ENCODE data around the gene TXNRD3.
"Not testable (repeated sequence)": the region's sequence is repeated elsewhere in the genome, so short reads cannot be mapped to it uniquely, and the experiment has no call there.

The TXNRD3 gene

DNA sequence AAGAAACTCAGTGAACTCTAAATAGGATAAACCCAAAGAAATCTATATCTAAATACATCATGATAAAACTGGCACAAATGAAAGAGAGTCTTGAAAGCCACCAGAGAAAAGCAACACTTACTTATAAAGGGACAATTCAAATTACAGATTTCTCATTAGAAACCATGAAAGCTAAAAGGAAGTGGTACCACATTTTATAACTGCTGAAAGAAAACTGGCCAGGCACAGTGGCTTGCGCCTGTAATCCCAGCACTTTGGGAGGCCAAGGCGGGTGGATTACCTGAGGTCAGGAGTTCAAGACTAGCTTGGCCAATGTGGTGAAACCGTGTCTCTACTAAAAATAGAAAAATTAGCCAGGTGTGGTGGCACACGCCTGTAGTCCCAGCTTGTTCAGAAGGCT lies 59.4 kb downstream of the TXNRD3 start:
- not testable (repeated sequence) for DNase-seq (ENCODE audit: low read depth, low spot score)

GRCh38 chr3:126591515-126591914 lies 63.4 kb downstream of the TXNRD3 start:
- DNase-seq (ENCODE audit: low read depth, low spot score): not testable (repeated sequence)

DNA sequence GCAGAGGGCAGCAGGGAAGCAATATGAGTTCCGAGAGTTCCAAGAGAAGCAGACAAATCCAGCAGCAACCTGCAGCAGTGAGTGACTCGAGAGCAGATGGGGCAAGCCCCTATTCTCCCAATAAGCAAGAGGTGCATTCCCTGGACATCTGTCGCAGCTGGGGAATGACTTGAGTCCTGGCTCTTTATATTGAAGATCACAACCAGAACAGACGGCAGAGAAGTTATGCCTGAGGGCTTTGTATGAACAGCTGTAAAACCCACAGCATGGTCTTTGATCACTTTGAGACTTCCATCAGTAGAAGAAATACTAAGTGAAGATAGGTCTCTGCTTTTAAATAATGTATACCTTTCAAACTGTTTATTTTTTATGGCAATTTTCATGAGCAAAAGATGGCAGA lies 72.6 kb downstream of the TXNRD3 start:
- no peak for DNase-seq (ENCODE audit: low read depth, low spot score)

DNA sequence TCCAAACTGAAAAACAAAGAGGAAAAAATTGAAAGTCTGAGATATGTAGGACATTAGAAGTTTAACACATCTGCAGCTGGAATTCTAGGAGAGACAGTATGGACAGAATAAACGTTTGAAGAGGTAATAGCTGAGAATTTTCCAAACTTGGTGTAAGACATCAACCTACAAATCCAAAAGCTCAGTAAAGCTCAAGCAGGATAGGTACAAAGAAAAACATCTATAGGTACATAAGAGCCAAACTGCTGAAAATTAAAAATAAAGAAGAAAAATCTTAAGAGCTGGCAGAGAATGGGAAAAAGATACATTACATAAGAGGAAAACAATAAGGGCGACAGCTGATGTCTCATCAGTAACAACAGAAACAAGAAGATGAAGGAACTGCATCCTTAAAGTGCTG lies 73.4 kb downstream of the TXNRD3 start:
- DNase-seq (ENCODE audit: low read depth, low spot score): no peak

- DNase-seq (ENCODE audit: low read depth, low spot score): no peak
Measured at GRCh38 chr3:126580746-126581145, 74.2 kb downstream of the TXNRD3 start.

DNA sequence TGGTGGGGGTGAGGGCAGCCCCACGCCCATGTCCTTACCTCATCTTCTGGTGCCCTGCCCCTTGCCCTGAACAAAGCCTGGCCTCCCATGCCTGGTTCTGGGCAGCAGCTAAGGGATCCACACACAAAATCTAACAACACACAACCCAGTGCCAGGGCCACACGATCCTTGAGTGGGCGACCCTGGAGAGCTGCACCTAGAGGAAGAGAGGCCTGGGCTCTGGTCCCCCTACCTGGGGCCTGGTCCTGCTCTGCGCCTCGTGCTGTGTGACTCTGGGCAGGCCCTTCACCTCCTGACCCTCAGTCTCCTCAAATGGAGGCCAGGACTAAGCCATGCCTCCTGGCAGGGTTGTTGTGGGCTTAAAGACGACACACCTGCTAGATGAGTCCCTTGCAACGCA lies 76.2 kb downstream of the TXNRD3 start:
- DNase-seq (ENCODE audit: low read depth, low spot score): no peak

DNA sequence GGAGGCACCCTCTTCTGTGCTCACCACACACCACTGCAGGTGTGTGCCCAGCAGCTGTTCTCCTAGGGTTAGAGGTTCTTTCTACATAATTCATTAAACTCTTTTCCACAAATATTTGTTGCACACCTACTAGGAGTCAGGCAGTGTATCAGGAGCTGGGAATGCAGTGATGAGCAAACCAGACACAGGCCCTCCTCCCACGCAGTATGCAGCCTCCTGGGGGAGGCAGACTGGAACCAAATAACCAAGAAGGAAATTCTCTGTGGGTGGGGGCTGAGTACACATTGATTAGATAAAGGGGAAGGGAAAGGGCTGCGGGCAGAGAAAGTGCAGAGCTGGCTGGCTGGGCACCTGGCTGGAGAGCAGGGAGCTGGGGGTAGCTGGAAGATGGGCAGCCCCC lies 77.7 kb downstream of the TXNRD3 start:
- no peak for DNase-seq (ENCODE audit: low read depth, low spot score)

DNA sequence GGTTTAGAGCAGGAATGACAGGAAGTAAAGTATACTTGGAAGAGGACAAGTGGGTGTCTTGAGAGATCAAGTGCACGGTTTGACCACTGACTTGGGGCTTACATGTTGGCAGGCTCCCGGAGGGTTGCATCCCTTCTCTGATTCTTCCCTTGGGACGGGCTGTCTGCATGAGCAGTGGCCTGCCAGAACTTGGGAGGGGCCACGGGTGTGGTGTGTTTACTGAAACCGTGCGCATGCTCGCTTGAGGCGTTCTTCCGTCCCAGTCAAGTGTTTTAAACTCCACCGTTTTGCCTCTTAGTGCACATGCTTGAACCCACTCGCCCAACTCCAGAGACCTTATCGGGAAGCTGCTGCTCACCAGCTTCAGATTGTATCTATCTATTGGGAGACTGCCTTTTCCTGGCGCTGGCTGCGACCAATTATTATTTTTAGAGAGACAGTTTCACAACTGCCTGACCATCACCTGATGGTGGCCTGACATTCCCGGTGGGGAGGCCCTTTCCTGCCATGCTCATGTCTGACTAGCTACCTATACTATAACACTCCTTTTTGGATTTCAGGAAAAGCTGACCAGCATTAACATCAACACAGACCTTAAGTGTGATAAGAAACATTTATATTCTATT lies 81.3 kb downstream of the TXNRD3 start:
- no peak for DNase-seq (ENCODE audit: low read depth, low spot score)

GRCh38 chr3:126571078-126571477 lies 83.8 kb downstream of the TXNRD3 start:
- DNase-seq (ENCODE audit: low read depth, low spot score): no peak

DNA sequence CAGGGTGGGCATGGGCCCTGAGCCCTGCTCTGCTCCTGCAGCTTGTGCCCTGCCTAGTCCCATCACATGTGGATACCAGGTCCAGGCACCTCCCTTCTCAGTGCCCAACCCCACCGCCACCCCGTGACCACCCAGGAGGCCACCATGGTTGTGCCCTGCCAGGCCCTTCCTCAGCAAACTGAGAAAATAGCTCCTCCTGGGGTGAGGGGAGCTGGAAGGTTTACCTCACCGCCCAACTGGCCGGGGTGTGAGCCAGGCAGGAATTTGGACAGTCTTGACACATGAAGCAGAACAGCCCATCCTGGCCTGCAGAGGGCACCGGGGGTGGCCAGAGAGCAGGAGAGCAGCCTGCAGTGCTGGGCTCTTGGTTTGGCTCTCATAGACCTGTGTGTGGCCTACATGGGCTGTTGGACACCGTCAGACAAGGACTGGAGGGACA lies 84.8 kb downstream of the TXNRD3 start:
- no peak for DNase-seq (ENCODE audit: low read depth, low spot score)

GRCh38 chr3:126569390-126569975 lies 85.4 kb downstream of the TXNRD3 start:
- no peak for DNase-seq (ENCODE audit: low read depth, low spot score)

GRCh38 chr3:126568776-126569342 lies 86.1 kb downstream of the TXNRD3 start:
- DNase-seq (ENCODE audit: low read depth, low spot score): no peak

- no peak for DNase-seq (ENCODE audit: low read depth, low spot score)
Measured at GRCh38 chr3:126567696-126568438, 87.1 kb downstream of the TXNRD3 start.

- no peak for DNase-seq (ENCODE audit: low read depth, low spot score)
Measured at GRCh38 chr3:126562737-126563276, 92.1 kb downstream of the TXNRD3 start.

DNA sequence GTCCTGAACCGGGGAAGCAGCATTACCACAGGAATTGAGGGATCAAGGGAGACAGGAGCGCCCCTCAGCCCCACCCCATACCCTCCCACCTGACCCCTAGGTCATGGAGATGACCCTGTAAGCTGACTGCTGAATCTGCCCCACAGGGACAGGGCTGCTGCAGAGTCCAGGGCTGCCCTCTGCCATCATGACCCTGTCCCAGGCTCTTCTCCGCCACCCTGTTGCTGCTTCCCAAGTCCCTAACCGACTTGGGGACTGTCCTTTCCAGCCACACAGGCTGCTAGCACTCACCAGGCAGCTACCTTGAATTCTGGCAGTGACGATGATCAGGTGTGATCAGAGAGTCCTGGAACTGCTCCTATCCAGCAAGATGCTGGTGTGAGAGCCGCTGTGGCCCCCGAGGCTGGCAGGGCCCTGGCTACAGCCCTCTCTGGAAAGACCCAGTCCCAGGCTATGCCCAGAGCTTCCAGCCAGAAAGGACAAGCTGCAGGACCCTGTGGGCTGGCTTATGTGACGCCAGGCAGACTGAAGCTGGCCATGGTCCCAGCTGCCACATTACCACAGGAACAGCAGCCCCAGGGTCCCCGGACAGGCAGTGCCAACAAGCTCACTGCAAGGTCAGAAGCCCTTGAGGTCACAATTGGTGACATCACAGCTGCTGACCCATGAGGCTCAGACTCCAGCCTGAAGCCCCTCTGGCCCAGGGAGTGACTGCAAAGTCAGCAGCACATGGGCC lies 96.4 kb downstream of the TXNRD3 start, which contains the start of gene C3orf22:
TSS of gene C3orf22 (minus strand) at position 597 of the 736 bp plus-strand sequence. CDS start 5,542 bp downstream, outside the sequence.
- DNase-seq (ENCODE audit: low read depth, low spot score): no peak

DNA sequence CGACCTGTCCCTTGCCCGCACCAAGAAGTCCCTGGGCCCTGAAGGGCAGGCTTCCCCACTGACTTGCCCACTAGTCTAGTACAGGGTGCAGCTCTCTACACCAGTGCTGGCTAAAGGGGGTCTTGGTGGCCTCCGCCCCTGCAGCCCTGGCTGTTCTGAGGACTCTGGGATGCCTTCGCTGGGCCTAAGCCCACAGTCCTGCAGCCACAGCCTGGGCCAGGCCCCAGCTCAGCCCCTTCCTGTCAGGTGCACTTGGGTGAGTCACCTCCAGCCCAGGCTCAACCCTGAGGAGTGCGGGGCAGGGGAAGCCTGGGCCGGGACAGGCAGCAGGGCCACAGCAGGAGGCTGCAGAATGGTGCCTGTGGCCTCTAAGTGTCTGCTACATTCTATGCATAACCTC lies 97.2 kb downstream of the TXNRD3 start:
- DNase-seq (ENCODE audit: low read depth, low spot score): no peak

GRCh38 chr3:126557415-126557745 lies 97.5 kb downstream of the TXNRD3 start:
- DNase-seq (ENCODE audit: low read depth, low spot score): no peak

All from brain pericyte (primary cell).